GM12878 (cell line): ENCODE results near the gene ACKR1. TPM values are rescaled to one million over a fixed set of nuclear protein-coding genes. Genes with fewer than 3 reads are reported as not detected.

ENCODE experiments used
- ATAC-seq: fragments of 200-7000 bp; cut with Tn5 transposase; 3 replicates; pipeline ENCODE4 v1.9.1; 2020; ENCODE audit warnings: mild to moderate bottlenecking, moderate library complexity
- BruUV-seq: library from RNA; stranded (reverse); fragments of 400-500 nt; replicated peaks from 2 replicates; lab custom pipeline; 2021; lab: Mats Ljungman, UMichigan
- CTCF ChIA-PET: fragments of 300-600 bp; sonication (Branson Sonifier 250); formaldehyde crosslinking; extraction: SDS; loops from one replicate; lab custom pipeline; 2021; ENCODE audit warnings: inconsistent platforms; lab: Yijun Ruan, JAX
- POLR2A ChIA-PET: fragments of 350-600 bp; formaldehyde crosslinking; extraction: SDS; loops from one replicate; lab custom pipeline; 2021; ENCODE audit warnings: inconsistent platforms; lab: Charles Lee
- RAD21 ChIA-PET: fragments of 300-600 bp; sonication (Branson Sonifier 250); formaldehyde crosslinking; loops from one replicate; lab custom pipeline; 2023; ENCODE audit warnings: antibody characterized with exemption; ENCODE audit not compliant: unreplicated experiment; lab: Charles Lee
- SMC1A ChIA-PET: fragments of 300-600 bp; sonication (Branson Sonifier 250); formaldehyde crosslinking; loops from one replicate; lab custom pipeline; 2023; ENCODE audit not compliant: unreplicated experiment, uncharacterized antibody; lab: Charles Lee
- DNase-seq: peaks from one replicate; pipeline ENCODE4 v3.0.0-alpha.2; 2011; ENCODE audit warnings: low read depth, low spot score
- FAIRE-seq: peaks from 3 replicates; lab custom pipeline; 2011; peaks lifted over from hg19 to GRCh38; lab: Jason Lieb, UNC
- H2AFZ ChIP-seq: 2 replicates; pipeline ENCODE4 v1.6.0; 2011; ENCODE audit warnings: low read depth, low read length, control low read depth; ENCODE audit not compliant: control insufficient read depth
- H3K27ac ChIP-seq: 2 replicates; pipeline ENCODE4 v1.5.1; 2011; ENCODE audit warnings: control low read depth; ENCODE audit not compliant: control insufficient read depth, insufficient read depth
- H3K27me3 ChIP-seq, 2 experiments: replicated peaks in 1 of 2; 2 replicates each; pipeline versions ENCODE4 v1.6.0 to v1.6.1; 2011; ENCODE audit warnings: low read length in 1 of 2; ENCODE audit not compliant: control insufficient read depth in 2 of 2, insufficient read depth in 2 of 2
- H3K36me3 ChIP-seq, 2 experiments: 2 replicates each; pipeline ENCODE4 v1.5.1; 2011; ENCODE audit warnings: low read length in 1 of 2; ENCODE audit not compliant: control insufficient read depth in 2 of 2, insufficient read depth in 2 of 2
- H3K4me1 ChIP-seq: 2 replicates; pipeline ENCODE4 v1.6.1; 2011; ENCODE audit warnings: mild to moderate bottlenecking, low read length, moderate library complexity, mixed read lengths; ENCODE audit not compliant: control insufficient read depth, insufficient read depth
- H3K4me2 ChIP-seq: 2 replicates; pipeline ENCODE4 v1.6.0; 2011; ENCODE audit warnings: control low read depth; ENCODE audit not compliant: control insufficient read depth, insufficient read depth
- H3K4me3 ChIP-seq: fragments of 200-600 bp; sonication (generic); 2 replicates; pipeline ENCODE4 v1.5.1; 2016
- H3K79me2 ChIP-seq: 2 replicates; pipeline ENCODE4 v1.6.0; 2011; ENCODE audit warnings: low read length; ENCODE audit not compliant: control insufficient read depth, insufficient read depth
- H3K9ac ChIP-seq: 2 replicates; pipeline ENCODE4 v1.8.0; 2011; ENCODE audit warnings: low read length, control low read depth, mixed read lengths; ENCODE audit not compliant: control insufficient read depth, insufficient read depth
- H3K9me3 ChIP-seq: replicated peaks from 3 replicates; pipeline ENCODE4 v1.5.1; 2011; ENCODE audit warnings: mild to moderate bottlenecking, low read length; ENCODE audit not compliant: control insufficient read depth, insufficient read depth
- H4K20me1 ChIP-seq: 2 replicates; pipeline ENCODE4 v1.6.0; 2011; ENCODE audit not compliant: control insufficient read depth, insufficient read depth
- BHLHE40 ChIP-seq, 2 experiments: fragments of 450-650 bp in 1 of 2; IDR thresholded peaks; 2 replicates each; pipeline ENCODE4 v1.6.1; 2011 to 2017; ENCODE audit warnings: low read depth in 2 of 2, borderline replicate concordance in 1 of 2, improper control_type of control experiment in 1 of 2, low read length in 1 of 2, mild to moderate bottlenecking in 1 of 2
- CEBPZ ChIP-seq: fragments of 150-350 bp; IDR thresholded peaks from 2 replicates; pipeline ENCODE4 v1.6.1; 2016; ENCODE audit warnings: low read depth, low read length
- GATAD2B ChIP-seq: fragments of 450-650 bp; conservative IDR thresholded peaks from 2 replicates; pipeline ENCODE4 v1.6.1; 2017; ENCODE audit warnings: low read depth, mild to moderate bottlenecking, moderate library complexity
- MLLT1 ChIP-seq: fragments of 450-650 bp; IDR thresholded peaks from 2 replicates; pipeline ENCODE4 v1.6.1; 2016; ENCODE audit warnings: mild to moderate bottlenecking
- MYB ChIP-seq: fragments of 150-350 bp; IDR thresholded peaks from 2 replicates; pipeline ENCODE4 v1.6.1; 2014; ENCODE audit warnings: mild to moderate bottlenecking, low read depth, low read length, borderline replicate concordance
- NBN ChIP-seq: fragments of 450-650 bp; IDR thresholded peaks from 2 replicates; pipeline ENCODE4 v1.6.1; 2016
- NKRF ChIP-seq: fragments of 450-650 bp; conservative IDR thresholded peaks from 2 replicates; pipeline ENCODE4 v1.6.1; 2017; ENCODE audit warnings: mild to moderate bottlenecking, moderate library complexity
- NR2F1 ChIP-seq: fragments of 450-650 bp; conservative IDR thresholded peaks from 2 replicates; pipeline ENCODE4 v1.6.1; 2017; ENCODE audit warnings: mild to moderate bottlenecking
- RAD51 ChIP-seq: fragments of 450-650 bp; IDR thresholded peaks from 2 replicates; pipeline ENCODE4 v1.6.1; 2016; ENCODE audit warnings: moderate library complexity, mild to moderate bottlenecking, inconsistent platforms
- SIN3A ChIP-seq: IDR thresholded peaks from 2 replicates; pipeline ENCODE4 v1.6.1; 2012; ENCODE audit warnings: low read depth, low read length, improper control_type of control experiment
- SPI1 ChIP-seq: IDR thresholded peaks from 2 replicates; pipeline ENCODE4 v1.6.1; 2011; ENCODE audit warnings: low read depth, mild to moderate bottlenecking, low read length, moderate library complexity, borderline replicate concordance; ENCODE audit not compliant: insufficient read depth
- SREBF1 ChIP-seq: IDR thresholded peaks from 2 replicates; pipeline ENCODE4 v1.6.1; 2012; ENCODE audit warnings: mild to moderate bottlenecking, low read length
- TAF1 ChIP-seq: IDR thresholded peaks from 2 replicates; pipeline ENCODE4 v1.6.1; 2011; ENCODE audit warnings: mild to moderate bottlenecking, low read depth, low read length, borderline replicate concordance
- WGBS: methylation state at CpG from one replicate; pipeline ENCODE4 v1.1.6; 2016; ENCODE audit warnings: low lambda C conversion rate; ENCODE audit not compliant: insufficient replicate concordance, insufficient coverage; ENCODE audit errors: missing lambda C conversion rate; 5-methylcytosine and 5-hydroxymethylcytosine counted together
- in situ Hi-C: fragments of 300-500 bp; cut with MboI; formaldehyde crosslinking; loops from 9 replicates; pipeline ENCODE4 v1.14.3; 2018; ENCODE audit warnings: mixed read lengths
- intact Hi-C: fragments of 100-400 bp; cut with micrococcal nuclease; formaldehyde crosslinking; loops from one replicate; pipeline ENCODE4 v1.14.2; 2022; ENCODE audit not compliant: unreplicated experiment
- polyA plus RNA-seq, 11 experiments: library from polyadenylated mRNA; depleted of rRNA in 4 of 11; unstranded in 6 of 11; stranded (reverse) in 5 of 11; fragments of >200 nt; fragmentation: Nextera tagmentation in 4 of 11; fragmentation: Illumina TruSeq in 1 of 11; extraction: Ambion mirVana in 4 of 11; extraction: Trizol in 1 of 11; gene quantifications; 1 replicate in 1 of 11; 2 replicates in 10 of 11; pipeline versions ENCODE4 v1.2.1 to v1.2.3, GENCODE V29; 2011 to 2016; ENCODE audit warnings: inconsistent platforms in 2 of 11, missing spikeins in 2 of 11, low read depth in 1 of 11
- total RNA-seq, 4 experiments: library from RNA; depleted of rRNA in 3 of 4; stranded (reverse); fragments of >200 nt in 3 of 4; fragmentation: Illumina TruSeq in 1 of 4; extraction: Trizol in 1 of 4; gene quantifications; 2 replicates each; pipeline versions ENCODE4 v1.2.1 to v1.2.3, GENCODE V29; 2013 to 2021
- TF ChIP-seq, protein P1 (sequence below): fragments of 450-650 bp; IDR thresholded peaks from 2 replicates; pipeline ENCODE4 v1.6.1; 2017; ENCODE audit warnings: low read depth, mild to moderate bottlenecking, moderate library complexity

ACKR1 gene
- total and polyA plus RNA-seq, 10 of the 15 experiments (the other 5 are each of a cell fraction or from before 2014, with no cell fraction given): 0.06 to 1.8 (median 0.38) TPM; not detected in 1

GRCh38 chr1:159170639-159171038 is 34.0 kb upstream of the ACKR1 start (continued):
- TF ChIP-seq CEBPZ (no peak), SREBF1 (no peak), RAD51 (no peak), NBN (no peak)
- TF ChIP-seq, all 136 proteins: peak for 0

GRCh38 chr1:159171254-159171687 is 33.4 kb upstream of the ACKR1 start, which contains the start of gene CADM3:
Gene CADM3 (plus strand): TSS chr1:159171615. CDS start chr1:159171766, 151 bp downstream.
- SMC1A ChIA-PET: no interaction called here
- WGBS: 8% methylated on average over 5 of the region's 29 CpGs
- H3K36me3 ChIP-seq: no peaks in the 10 kb centered on the region
- H3K79me2 ChIP-seq: no peaks in the 10 kb centered on the region
- in situ Hi-C loops (no loop called here), intact Hi-C loops (no loop called here)
- DNase-seq (no peak), ATAC-seq (no peak), FAIRE-seq (no peak)
- POLR2A ChIA-PET: no interaction called here
- H3K9ac ChIP-seq: no peak within 1 kb of the TSS
- no peak within 1 kb of the TSS for H3K4me2 ChIP-seq
- H3K4me1 ChIP-seq: no peaks in the 10 kb centered on the region
- no peak within 1 kb of the TSS for H2AFZ ChIP-seq
- CTCF ChIA-PET: no interaction called here
- RAD21 ChIA-PET: no interaction called here
- no TSS peak for BruUV-seq
- peaks cover 1 to 10% of the 10 kb centered on the region in 2 experiments for H3K27me3 ChIP-seq
- H3K27ac ChIP-seq: no peak within 1 kb of the TSS
- H3K4me3 ChIP-seq: no peak within 1 kb of the TSS
- H3K9me3 ChIP-seq: no peaks in the 10 kb centered on the region
- no peaks in the 10 kb centered on the region for H4K20me1 ChIP-seq
- no peak for TF ChIP-seq BHLHE40 (IDR thresholded peaks at IDR 0.05; ENCODE audit: borderline replicate concordance in 1 of 2, low read depth in 2 of 2, low read length in 1 of 2)
- TF ChIP-seq MYB: no peak
- no peak for TF ChIP-seq MLLT1
- no peak for TF ChIP-seq SIN3A
- no peak for TF ChIP-seq GATAD2B
- TF ChIP-seq NR2F1: no peak
- TF ChIP-seq, protein P1, sequence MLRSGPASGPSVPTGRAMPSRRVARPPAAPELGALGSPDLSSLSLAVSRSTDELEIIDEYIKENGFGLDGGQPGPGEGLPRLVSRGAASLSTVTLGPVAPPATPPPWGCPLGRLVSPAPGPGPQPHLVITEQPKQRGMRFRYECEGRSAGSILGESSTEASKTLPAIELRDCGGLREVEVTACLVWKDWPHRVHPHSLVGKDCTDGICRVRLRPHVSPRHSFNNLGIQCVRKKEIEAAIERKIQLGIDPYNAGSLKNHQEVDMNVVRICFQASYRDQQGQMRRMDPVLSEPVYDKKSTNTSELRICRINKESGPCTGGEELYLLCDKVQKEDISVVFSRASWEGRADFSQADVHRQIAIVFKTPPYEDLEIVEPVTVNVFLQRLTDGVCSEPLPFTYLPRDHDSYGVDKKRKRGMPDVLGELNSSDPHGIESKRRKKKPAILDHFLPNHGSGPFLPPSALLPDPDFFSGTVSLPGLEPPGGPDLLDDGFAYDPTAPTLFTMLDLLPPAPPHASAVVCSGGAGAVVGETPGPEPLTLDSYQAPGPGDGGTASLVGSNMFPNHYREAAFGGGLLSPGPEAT: no peak
- TF ChIP-seq SPI1: no peak
- TF ChIP-seq TAF1: no peak
- TF ChIP-seq NKRF: no peak
